PC-3 (cell line): ENCODE data around the gene CDHR2.

ENCODE experiments used
- CTCF ChIP-seq: fragments of 300-600 bp; sonication (generic); conservative IDR thresholded peaks from 2 replicates; pipeline ENCODE4 v1.5.1; 2017; ENCODE audit warnings: antibody characterized with exemption, low read depth, mild to moderate bottlenecking, low read length
- EZH2 ChIP-seq: fragments of 300-600 bp; sonication (generic); IDR thresholded peaks from one replicate; pipeline ENCODE4 v1.6.1; 2017; ENCODE audit warnings: antibody characterized with exemption, mild to moderate bottlenecking, low read length; ENCODE audit not compliant: unreplicated experiment

- TF ChIP-seq CTCF, result no peak
- TF ChIP-seq EZH2, result no peak
Observed at GRCh38 chr5:176542135-176542595, 7.0 kb upstream of the CDHR2 start.
